ENCODE data around the gene KCNAB2. TPM values are rescaled to one million over a fixed set of nuclear protein-coding genes. Genes with fewer than 3 reads are reported as not detected.

The KCNAB2 gene
- total and polyA plus RNA-seq, 4 donors, result 7.5 to 48.3 (median 41.1) TPM

DNA sequence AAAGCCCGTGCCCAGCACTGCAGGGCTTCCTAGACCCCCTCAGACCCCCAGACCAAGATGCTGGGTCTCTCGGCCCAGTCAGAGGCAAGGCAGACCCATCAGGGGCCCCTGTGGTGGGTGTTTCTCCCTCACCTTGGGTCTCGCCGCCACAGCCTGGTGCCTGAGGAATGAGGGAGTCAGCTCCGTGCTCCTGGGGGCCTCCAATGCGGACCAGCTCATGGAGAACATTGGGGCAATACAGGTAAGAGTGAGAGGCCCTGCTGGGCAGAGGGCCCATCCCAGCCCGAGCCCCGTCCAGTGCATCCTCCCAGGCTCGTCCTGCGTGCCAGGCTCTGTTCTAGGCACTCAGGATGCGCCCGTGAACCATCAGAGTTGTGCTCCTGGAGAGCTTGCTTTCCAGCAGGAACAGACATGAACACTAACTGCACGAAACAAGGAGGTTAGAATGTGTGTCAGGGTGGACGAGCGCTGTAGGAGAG is 51.5 kb downstream of the KCNAB2 start:
- 93% methylated on average over 15 of the region's 15 CpGs for WGBS (ENCODE audit: insufficient coverage)
- Histone ChIP-seq H3K4me3 (ENCODE audit: low read depth, low read length) (no peak overlapping the region), H3K36me3 (ENCODE audit: control insufficient read depth, insufficient read depth, low read length) (peaks cover 69% of the 10 kb centered on the region), H3K9me3 (ENCODE audit: control insufficient read depth, insufficient read depth, low read length) (no peaks in the 10 kb centered on the region), H3K27me3 (ENCODE audit: control insufficient read depth, insufficient read depth, low read length) (no peaks in the 10 kb centered on the region), H3K4me1 (ENCODE audit: control insufficient read depth, insufficient read depth, low read length) (peaks cover 10% of the 10 kb centered on the region), H3K27ac (ENCODE audit: low read depth, low read length) (no peak overlapping the region)
- DNase-seq (ENCODE audit: low read depth in 4 of 6, low spot score in 6 of 6), result no peak

DNA sequence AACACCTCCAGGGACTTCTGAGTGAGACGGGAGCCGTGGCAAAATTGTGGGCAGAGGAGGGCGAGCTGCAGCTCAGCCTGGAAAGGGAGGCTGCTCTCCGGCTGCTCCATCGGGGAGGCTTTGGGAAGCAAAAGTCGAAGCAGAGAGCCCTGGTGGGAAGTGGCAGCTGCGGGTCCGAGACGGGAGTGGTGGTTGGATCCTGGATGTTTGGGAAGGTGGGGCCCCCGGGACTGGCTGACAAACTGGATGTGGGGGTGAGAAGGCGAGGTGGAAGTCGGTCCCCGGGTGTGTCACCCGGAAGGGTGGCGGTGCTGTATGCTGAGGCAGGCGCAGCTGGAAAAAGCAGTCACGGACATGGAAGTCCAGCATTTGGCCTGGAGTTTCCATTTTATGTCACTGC is 52.1 kb downstream of the KCNAB2 start:
- Histone ChIP-seq H3K27me3 (ENCODE audit: control insufficient read depth, insufficient read depth, low read length) (no peaks in the 10 kb centered on the region), H3K4me1 (ENCODE audit: control insufficient read depth, insufficient read depth, low read length) (peaks cover 10% of the 10 kb centered on the region), H3K36me3 (ENCODE audit: control insufficient read depth, insufficient read depth, low read length) (peaks cover 75% of the 10 kb centered on the region), H3K27ac (ENCODE audit: low read depth, low read length) (no peak overlapping the region), H3K4me3 (ENCODE audit: low read depth, low read length) (no peak overlapping the region), H3K9me3 (ENCODE audit: control insufficient read depth, insufficient read depth, low read length) (no peaks in the 10 kb centered on the region)
- 89% methylated on average over 17 of the region's 17 CpGs for WGBS (ENCODE audit: insufficient coverage)
- DNase-seq (ENCODE audit: low read depth in 4 of 6, low spot score in 6 of 6), result no peak

DNA sequence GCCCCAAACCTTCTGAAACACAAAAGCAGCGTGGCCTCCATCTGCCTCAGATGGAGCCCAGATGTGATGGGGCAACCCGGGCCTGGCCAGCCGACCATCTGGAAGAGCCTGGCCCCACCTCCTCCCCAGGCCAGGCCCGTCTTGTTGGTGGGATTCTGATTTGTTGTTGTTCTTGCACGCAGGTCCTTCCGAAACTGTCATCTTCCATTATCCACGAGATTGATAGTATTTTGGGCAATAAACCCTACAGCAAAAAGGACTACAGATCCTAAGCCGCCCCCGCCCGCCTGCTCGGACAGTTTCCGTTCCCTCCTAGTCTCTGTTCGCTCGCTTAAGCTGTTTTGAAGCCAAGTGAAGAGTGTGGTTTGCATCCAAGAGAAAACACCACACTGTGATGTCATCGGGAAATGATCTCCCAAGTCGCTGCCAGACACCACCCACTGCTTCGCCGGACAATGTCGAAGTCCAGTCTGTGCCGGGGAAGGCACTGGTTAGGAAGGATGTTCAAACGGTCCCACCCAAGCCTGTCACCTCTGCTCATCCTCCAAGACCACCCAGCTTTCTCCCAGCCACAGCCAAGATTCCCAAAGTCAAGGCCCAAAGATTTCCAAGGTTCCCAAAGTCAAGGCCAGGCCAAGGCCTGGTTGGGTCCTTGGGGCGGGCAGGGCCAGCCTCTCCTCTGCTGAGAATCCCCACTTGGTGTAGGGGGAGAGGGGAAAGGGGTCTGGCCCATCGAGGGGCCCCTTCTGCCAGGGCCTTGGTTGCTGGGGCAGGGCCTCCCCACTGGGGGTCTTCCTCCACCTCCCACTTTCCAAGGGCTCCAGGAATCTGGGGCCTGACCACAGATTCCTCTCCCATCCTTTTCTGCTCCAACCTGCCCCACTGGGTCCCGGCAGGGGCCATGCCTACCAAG is 52.9 kb downstream of the KCNAB2 start:
- H3K36me3 ChIP-seq (ENCODE audit: control insufficient read depth, insufficient read depth, low read length), result peaks cover 78% of the 10 kb centered on the region
- DNase-seq (ENCODE audit: low read depth in 4 of 6, low spot score in 6 of 6), result no peak
- H3K4me3 ChIP-seq (ENCODE audit: low read depth, low read length), result no peak overlapping the region
- no peaks in the 10 kb centered on the region for H3K9me3 ChIP-seq (ENCODE audit: control insufficient read depth, insufficient read depth, low read length)
- H3K27me3 ChIP-seq (ENCODE audit: control insufficient read depth, insufficient read depth, low read length), result no peaks in the 10 kb centered on the region
- no peak overlapping the region for H3K27ac ChIP-seq (ENCODE audit: low read depth, low read length)
- peaks cover 10% of the 10 kb centered on the region for H3K4me1 ChIP-seq (ENCODE audit: control insufficient read depth, insufficient read depth, low read length)
- WGBS (ENCODE audit: insufficient coverage), result 77% methylated on average over 16 of the region's 24 CpGs

DNA sequence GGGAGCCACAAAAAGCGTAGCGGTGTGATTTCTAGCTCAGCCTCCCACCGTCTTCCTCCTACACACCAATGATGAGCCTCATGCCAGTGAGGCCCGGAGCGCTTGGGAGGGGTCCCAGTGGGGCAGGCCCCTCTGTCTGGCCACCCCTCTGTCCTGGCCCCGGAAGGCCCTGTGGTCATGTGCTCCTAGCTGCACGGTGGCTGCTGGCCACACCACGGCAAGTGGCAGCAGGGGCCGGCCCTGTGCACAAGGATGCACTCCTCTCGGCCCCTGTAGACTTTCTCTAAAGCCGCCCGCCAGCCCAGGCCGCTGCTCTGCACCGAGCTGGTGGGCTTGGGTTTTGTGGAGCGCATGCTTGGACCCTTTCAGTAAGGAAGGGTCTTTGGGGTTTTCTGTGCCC is 53.6 kb downstream of the KCNAB2 start:
- Histone ChIP-seq H3K27me3 (ENCODE audit: control insufficient read depth, insufficient read depth, low read length) (no peaks in the 10 kb centered on the region), H3K27ac (ENCODE audit: low read depth, low read length) (no peak overlapping the region), H3K9me3 (ENCODE audit: control insufficient read depth, insufficient read depth, low read length) (no peaks in the 10 kb centered on the region), H3K36me3 (ENCODE audit: control insufficient read depth, insufficient read depth, low read length) (peaks cover 82% of the 10 kb centered on the region), H3K4me3 (ENCODE audit: low read depth, low read length) (no peak overlapping the region), H3K4me1 (ENCODE audit: control insufficient read depth, insufficient read depth, low read length) (peaks cover 10% of the 10 kb centered on the region)
- 90% methylated on average over 12 of the region's 15 CpGs for whole genome bisulfite sequencing (ENCODE audit: insufficient coverage)
- no peak for DNase-seq (ENCODE audit: low read depth in 4 of 6, low spot score in 6 of 6)

DNA sequence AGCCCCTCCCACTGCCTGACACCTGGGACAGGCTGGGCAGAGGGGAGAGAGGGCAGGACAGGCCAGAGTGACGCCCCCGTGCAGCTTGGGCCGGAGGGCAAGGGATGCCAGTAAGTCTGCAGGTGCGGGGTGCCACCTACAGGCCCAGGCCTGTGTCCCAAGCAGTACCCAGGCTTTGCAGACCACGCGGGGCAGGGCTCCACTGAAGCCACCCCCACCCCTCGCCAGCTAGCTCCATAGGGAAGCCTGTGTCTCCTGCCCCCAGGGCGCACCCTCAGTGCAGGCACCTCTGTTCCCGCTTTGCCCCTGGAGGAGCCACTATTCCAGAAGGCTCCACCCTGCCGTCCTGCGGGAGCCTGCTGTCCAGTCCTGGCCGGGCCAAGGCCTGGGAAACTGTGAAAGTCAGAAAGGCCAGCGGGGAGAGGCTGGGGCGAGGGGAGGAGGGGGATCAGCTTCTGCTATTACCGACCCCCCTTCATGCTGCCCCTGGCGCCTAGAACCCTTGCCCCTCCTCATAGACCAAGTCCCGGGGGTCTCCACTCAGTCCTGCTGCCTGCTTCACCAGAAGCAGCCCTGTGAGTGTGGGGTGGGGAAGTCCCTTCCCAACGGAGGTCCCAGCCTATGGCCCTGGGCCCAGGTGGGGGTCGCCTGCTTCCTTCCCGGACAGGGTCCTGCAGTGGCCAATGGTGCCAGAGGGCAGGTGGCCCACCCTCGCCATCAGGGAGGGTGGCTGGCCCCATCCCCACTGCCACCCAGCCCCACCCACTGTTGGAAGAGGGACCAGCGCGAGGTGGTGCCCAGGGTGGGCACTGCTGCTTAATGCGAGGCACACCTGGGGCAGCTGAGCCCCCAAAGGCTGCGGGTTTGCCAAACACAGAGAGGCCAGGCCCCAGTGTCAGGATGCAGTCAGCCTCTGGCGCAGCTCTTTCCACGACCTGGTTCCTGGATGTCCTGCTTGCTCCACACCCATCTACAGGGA is 54.4 kb downstream of the KCNAB2 start:
- Histone ChIP-seq H3K4me3 (ENCODE audit: low read depth, low read length) (no peak overlapping the region), H3K36me3 (ENCODE audit: control insufficient read depth, insufficient read depth, low read length) (peaks cover 82% of the 10 kb centered on the region), H3K4me1 (ENCODE audit: control insufficient read depth, insufficient read depth, low read length) (peaks cover 10% of the 10 kb centered on the region), H3K9me3 (ENCODE audit: control insufficient read depth, insufficient read depth, low read length) (no peaks in the 10 kb centered on the region), H3K27me3 (ENCODE audit: control insufficient read depth, insufficient read depth, low read length) (no peaks in the 10 kb centered on the region), H3K27ac (ENCODE audit: low read depth, low read length) (no peak overlapping the region)
- 76% methylated on average over 14 of the region's 27 CpGs for WGBS (ENCODE audit: insufficient coverage)
- no peak for DNase-seq (ENCODE audit: low read depth in 4 of 6, low spot score in 6 of 6)

DNA sequence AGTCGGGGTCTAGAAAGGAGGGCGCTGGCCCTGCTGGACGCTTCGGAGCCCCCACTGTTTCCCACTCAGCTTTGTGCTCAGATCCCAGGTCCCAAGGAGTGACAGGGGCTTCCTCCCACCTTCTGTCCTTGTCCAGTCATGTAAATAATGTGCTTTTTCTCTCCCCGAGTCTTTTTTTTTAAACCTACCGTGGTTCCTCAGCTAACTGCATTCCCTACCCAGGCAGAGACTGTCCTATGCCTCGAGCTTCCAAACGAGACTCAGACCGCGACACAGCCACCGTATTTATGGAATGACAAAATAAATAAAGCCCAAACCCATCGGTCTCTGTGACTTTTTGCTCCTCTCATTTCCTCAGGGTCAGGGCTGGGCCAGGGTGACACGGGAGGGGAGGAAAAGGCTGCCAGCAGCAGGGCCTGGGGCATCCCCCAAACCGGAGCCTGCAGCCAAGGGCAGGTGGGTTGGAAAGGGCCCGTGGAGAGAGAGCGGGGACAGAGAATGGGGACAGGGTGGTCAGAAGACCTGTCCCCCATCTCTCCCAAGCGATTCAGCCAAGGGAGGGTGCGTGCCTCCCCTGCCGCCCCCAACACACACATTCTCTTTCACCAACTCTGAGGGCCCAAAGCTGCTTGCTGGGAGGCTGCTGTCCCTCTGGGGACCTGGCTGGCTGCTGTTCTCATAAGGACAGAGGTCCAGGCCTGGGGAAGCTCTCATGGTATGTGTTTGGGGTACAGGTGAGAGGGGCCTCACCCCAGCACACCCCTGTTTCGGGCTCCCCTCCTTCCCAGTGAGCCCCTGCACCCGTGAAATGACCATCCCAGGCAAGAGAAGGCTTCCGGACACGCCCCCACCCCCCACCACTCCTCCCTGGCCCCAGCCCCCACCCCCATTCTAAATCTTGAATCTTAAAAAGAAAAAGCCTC is 55.4 kb downstream of the KCNAB2 start:
- Histone ChIP-seq H3K27me3 (ENCODE audit: control insufficient read depth, insufficient read depth, low read length) (no peaks in the 10 kb centered on the region), H3K27ac (ENCODE audit: low read depth, low read length) (no peak overlapping the region), H3K36me3 (ENCODE audit: control insufficient read depth, insufficient read depth, low read length) (peaks cover 88% of the 10 kb centered on the region), H3K4me1 (ENCODE audit: control insufficient read depth, insufficient read depth, low read length) (peaks cover 10% of the 10 kb centered on the region), H3K4me3 (ENCODE audit: low read depth, low read length) (no peak overlapping the region), H3K9me3 (ENCODE audit: control insufficient read depth, insufficient read depth, low read length) (no peaks in the 10 kb centered on the region)
- no peak for DNase-seq (ENCODE audit: low read depth in 4 of 6, low spot score in 6 of 6)
- WGBS (ENCODE audit: insufficient coverage), result 48% methylated on average over 10 of the region's 23 CpGs

DNA sequence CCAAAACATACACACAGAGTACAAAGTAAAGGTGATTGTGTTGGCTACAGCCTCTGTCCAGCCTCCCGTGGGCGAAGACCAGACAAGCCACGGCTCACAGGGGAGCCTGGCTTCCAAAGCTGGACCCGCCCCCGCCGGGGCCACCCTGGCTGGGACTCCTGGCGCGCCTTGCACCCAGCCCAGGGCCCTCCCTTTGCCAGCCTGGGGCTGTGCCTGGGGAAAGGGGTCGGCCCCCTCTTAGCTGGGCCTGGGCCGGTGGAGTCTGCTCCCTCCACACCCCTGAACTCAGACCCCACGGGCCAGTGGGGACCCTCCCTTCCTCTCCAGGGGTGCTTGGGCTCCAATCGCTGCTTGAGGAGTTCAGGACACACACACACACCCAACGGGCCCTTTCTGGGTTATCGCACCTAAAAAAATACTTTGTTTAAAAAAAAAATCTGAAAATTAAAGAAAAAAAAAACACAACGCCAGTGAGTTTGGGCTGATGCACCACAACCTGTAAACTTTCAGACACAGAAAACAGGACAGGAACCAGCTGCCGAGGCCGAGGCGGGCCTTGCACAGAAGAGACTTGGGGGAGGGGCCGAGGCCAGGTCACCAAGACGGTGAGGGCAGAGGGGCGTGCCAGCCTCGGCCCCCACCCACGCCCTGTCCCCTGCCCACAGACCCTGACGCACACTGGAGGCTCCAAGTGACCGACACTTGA is 56.3 kb downstream of the KCNAB2 start:
- 69% methylated on average over 19 of the region's 25 CpGs for WGBS (ENCODE audit: insufficient coverage)
- no peak overlapping the region for H3K27ac ChIP-seq (ENCODE audit: low read depth, low read length)

DNA sequence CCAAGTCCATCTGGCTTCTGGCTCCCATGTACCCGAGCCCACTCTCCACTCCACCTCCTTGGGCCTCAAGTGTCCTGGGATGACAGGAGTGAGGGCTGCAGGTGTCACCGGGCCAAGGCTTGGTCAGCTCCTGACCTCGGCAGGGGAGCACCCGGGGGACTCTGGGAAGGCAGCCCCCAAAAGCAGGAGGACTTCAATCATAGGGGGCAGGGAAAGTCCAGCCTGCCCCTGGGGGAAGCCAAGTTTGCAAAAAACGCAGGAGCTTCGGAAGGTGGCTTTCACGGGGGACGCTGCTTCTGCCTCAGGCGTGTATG is 56.8 kb downstream of the KCNAB2 start:
- 88% methylated on average over 8 of the region's 9 CpGs for WGBS (ENCODE audit: insufficient coverage)
- no peaks in the 10 kb centered on the region for H3K9me3 ChIP-seq (ENCODE audit: control insufficient read depth, insufficient read depth, low read length)
- DNase-seq (ENCODE audit: low read depth in 4 of 6, low spot score in 6 of 6), result no peak
- H3K36me3 ChIP-seq (ENCODE audit: control insufficient read depth, insufficient read depth, low read length), result peaks cover 84% of the 10 kb centered on the region
- peaks cover 10% of the 10 kb centered on the region for H3K4me1 ChIP-seq (ENCODE audit: control insufficient read depth, insufficient read depth, low read length)
- H3K27me3 ChIP-seq (ENCODE audit: control insufficient read depth, insufficient read depth, low read length), result no peaks in the 10 kb centered on the region
- H3K27ac ChIP-seq (ENCODE audit: low read depth, low read length), result no peak overlapping the region
- no peak overlapping the region for H3K4me3 ChIP-seq (ENCODE audit: low read depth, low read length)

More for the DNA sequence above, 56.3 kb downstream of the KCNAB2 start:
- Histone ChIP-seq H3K4me3 (ENCODE audit: low read depth, low read length) (no peak overlapping the region), H3K9me3 (ENCODE audit: control insufficient read depth, insufficient read depth, low read length) (no peaks in the 10 kb centered on the region), H3K4me1 (ENCODE audit: control insufficient read depth, insufficient read depth, low read length) (peaks cover 10% of the 10 kb centered on the region), H3K27me3 (ENCODE audit: control insufficient read depth, insufficient read depth, low read length) (no peaks in the 10 kb centered on the region), H3K36me3 (ENCODE audit: control insufficient read depth, insufficient read depth, low read length) (peaks cover 85% of the 10 kb centered on the region)
- DNase-seq (ENCODE audit: low read depth in 4 of 6, low spot score in 6 of 6), result no peak
